Peyer's patch (tissue), 4 donors: ENCODE measurements around the gene ATP1A1. TPM values are rescaled to one million over a fixed set of nuclear protein-coding genes. Genes with fewer than 3 reads are reported as not detected.

ENCODE experiments used
- DNase-seq, 3 donors: peaks; one replicate each; pipeline ENCODE4 v3.0.0-alpha.2; 2017 to 2019
- H3K27ac ChIP-seq, 4 donors: fragments of 200-600 bp; sonication (generic); one replicate each; pipeline ENCODE4 v1.5.1; 2016 to 2019
- H3K27me3 ChIP-seq, 2 donors: fragments of 200-600 bp; sonication (generic); one replicate each; pipeline ENCODE4 v1.5.1; 2019
- H3K36me3 ChIP-seq, 3 donors: fragments of 200-600 bp; sonication (generic); one replicate each; pipeline ENCODE4 v1.5.1; 2016 to 2019
- H3K4me1 ChIP-seq, 4 donors: fragments of 200-600 bp; sonication (generic); one replicate each; pipeline ENCODE4 v1.5.1; 2016 to 2019
- H3K4me3 ChIP-seq, 4 donors: fragments of 200-600 bp; sonication (generic); 1 replicate in 3 of 4; 2 replicates in 1 of 4; pipeline ENCODE4 v1.5.1; 2016 to 2019; ENCODE audit warnings: mild to moderate bottlenecking in 1 of 4
- H3K9me3 ChIP-seq, 4 donors: fragments of 200-600 bp; sonication (generic); one replicate each; pipeline ENCODE4 v1.5.1; 2016 to 2019; ENCODE audit warnings: mild to moderate bottlenecking in 1 of 4
- POLR2A ChIP-seq, 2 donors: fragments of 450-650 bp; IDR thresholded peaks; one replicate each; pipeline ENCODE4 v1.5.1; 2017; ENCODE audit warnings: antibody characterized with exemption in 2 of 2, mild to moderate bottlenecking in 2 of 2, moderate library complexity in 2 of 2
- total RNA-seq, 4 donors: library from RNA; depleted of rRNA; stranded (reverse); fragments of >200 nt; gene quantifications; one replicate each; pipeline ENCODE4 v1.1.0, GENCODE V29; 2016
- TF ChIP-seq, protein P1 (sequence below), 6 experiments: fragments of 450-650 bp in 4 of 6; fragments of 200-600 bp in 2 of 6; sonication (generic) in 1 of 6; IDR thresholded peaks; one replicate each; pipeline ENCODE4 v1.5.1; 2017 to 2019; ENCODE audit warnings: antibody characterized with exemption in 6 of 6, mild to moderate bottlenecking in 3 of 6, moderate library complexity in 1 of 6

The ATP1A1 gene
- total RNA-seq, 4 donors from 2014 or later = 229 to 4,700 (median 2,986) TPM

DNA sequence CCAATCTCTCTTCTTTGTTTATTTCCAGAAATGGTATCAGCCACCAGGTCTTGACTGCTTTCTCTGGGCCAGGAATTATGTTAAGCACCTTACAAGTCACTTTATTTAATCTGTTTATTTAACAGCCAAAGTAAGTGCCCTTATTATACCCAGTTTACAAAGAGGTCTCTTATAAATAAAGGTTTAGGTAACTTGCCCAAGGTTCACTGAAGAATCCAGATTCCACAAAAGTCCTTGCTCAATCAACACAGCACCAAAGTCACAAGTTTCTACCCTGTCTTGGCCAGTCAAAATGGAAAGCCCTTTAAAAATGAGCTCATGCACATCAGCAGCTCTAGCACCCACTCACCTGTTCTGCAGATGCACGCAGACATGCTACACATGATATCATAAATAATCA lies 28.0 kb upstream of the ATP1A1 start:
- H3K27me3 ChIP-seq = no peaks in the 10 kb centered on the region
- H3K4me3 ChIP-seq = no peak overlapping the region

DNA sequence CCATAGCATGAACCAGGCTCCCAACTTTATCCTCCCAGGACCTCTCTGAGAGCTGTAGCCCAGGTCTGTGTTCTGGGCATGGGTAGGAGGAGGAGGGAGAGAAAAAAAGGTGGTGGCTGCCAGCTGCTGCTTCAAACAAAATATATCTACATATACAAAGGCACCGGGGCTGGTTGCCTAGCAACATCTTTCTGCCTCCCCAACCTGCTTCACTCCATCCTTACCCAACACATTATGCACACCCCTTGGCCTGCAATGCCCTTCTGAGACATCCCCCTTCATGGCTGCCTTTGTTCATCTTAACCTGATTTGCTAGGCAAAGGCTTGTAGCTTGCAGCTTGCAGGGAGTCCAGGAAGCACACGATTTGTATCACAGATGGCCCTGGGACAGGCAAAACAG lies 27.2 kb upstream of the ATP1A1 start:
- no peaks in the 10 kb centered on the region for H3K27me3 ChIP-seq
- no peaks in the 10 kb centered on the region for H3K9me3 ChIP-seq
- TF ChIP-seq, protein P1, sequence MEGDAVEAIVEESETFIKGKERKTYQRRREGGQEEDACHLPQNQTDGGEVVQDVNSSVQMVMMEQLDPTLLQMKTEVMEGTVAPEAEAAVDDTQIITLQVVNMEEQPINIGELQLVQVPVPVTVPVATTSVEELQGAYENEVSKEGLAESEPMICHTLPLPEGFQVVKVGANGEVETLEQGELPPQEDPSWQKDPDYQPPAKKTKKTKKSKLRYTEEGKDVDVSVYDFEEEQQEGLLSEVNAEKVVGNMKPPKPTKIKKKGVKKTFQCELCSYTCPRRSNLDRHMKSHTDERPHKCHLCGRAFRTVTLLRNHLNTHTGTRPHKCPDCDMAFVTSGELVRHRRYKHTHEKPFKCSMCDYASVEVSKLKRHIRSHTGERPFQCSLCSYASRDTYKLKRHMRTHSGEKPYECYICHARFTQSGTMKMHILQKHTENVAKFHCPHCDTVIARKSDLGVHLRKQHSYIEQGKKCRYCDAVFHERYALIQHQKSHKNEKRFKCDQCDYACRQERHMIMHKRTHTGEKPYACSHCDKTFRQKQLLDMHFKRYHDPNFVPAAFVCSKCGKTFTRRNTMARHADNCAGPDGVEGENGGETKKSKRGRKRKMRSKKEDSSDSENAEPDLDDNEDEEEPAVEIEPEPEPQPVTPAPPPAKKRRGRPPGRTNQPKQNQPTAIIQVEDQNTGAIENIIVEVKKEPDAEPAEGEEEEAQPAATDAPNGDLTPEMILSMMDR (IDR thresholded peaks at IDR 0.05) = no peak
- TF ChIP-seq POLR2A (IDR thresholded peaks at IDR 0.05) = no peak
- H3K36me3 ChIP-seq = no peaks in the 10 kb centered on the region
- H3K4me3 ChIP-seq = no peak overlapping the region
- H3K4me1 ChIP-seq = no peaks in the 10 kb centered on the region
- DNase-seq = no peak
- no peak overlapping the region for H3K27ac ChIP-seq

More for the DNA sequence above, 28.0 kb upstream of the ATP1A1 start:
- no peaks in the 10 kb centered on the region for H3K4me1 ChIP-seq
- H3K36me3 ChIP-seq = no peaks in the 10 kb centered on the region
- H3K27ac ChIP-seq = no peak overlapping the region
- DNase-seq = no peak
- no peak for TF ChIP-seq POLR2A (IDR thresholded peaks at IDR 0.05)
- TF ChIP-seq, protein P1 (IDR thresholded peaks at IDR 0.05) = no peak
- no peaks in the 10 kb centered on the region for H3K9me3 ChIP-seq

DNA sequence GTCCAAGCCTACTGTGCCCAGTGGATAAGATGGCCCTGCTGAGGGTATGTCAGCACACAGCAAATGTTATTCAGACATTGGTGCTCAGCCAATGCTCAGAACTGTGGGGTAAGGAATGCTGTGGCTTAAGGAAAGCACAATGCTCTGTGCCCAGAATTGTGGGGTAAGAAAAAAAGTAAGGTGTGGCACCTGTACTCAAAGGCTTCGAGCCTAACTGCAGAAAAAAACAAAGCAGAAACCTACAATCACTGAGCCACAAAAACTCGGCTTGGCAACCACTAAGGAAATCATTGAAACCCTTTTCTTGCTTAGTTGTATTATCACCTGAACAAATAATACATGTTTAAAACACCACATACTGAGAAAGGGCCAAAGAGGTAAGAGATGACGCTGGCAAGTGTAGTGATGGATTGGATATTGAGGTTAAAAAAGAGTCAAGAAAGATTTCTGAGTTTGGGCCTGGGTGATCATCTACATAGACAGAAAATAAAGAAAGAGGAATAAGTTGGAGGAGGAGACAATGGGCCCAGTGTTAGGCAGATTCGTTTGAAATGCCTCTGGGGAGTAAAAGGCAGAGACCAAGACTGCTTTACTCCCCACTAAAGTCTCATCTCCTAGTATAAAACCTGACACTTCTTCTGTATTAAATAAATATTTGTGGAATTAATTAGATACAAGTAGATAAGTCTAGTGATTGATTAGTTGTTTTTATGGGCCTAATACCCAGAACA lies 25.9 kb upstream of the ATP1A1 start:
- TF ChIP-seq, protein P1 (IDR thresholded peaks at IDR 0.05) = no peak
- TF ChIP-seq POLR2A (IDR thresholded peaks at IDR 0.05) = no peak
- Histone ChIP-seq H3K4me3 (no peak overlapping the region), H3K36me3 (no peaks in the 10 kb centered on the region), H3K27ac (no peak overlapping the region), H3K9me3 (no peaks in the 10 kb centered on the region), H3K4me1 (no peaks in the 10 kb centered on the region), H3K27me3 (no peaks in the 10 kb centered on the region)
- DNase-seq = no peak

DNA sequence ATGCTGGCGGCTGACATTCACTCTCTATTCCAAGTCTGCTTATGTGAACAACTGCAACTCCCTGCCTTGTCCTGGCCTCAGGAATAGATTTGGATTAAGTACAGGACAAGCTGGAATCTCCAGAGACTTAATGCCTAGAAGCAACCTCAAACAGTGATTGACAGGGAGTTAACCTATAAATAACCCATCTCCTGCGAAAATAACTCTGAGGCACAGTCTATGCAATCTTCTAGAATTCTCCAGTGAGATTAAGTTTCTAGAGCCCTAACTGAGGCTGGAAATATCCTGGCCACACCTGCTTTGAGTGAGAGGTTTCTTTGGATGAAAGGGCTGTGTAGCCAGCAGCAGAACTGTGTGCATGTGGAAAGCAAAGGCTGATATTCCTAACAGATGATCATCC lies 25.3 kb upstream of the ATP1A1 start:
- no peak for TF ChIP-seq POLR2A (IDR thresholded peaks at IDR 0.05)
- TF ChIP-seq, protein P1 (IDR thresholded peaks at IDR 0.05) = no peak
- Histone ChIP-seq H3K4me1 (no peaks in the 10 kb centered on the region), H3K36me3 (no peaks in the 10 kb centered on the region), H3K4me3 (no peak overlapping the region), H3K9me3 (no peaks in the 10 kb centered on the region), H3K27me3 (no peaks in the 10 kb centered on the region), H3K27ac (no peak overlapping the region)
- DNase-seq = no peak

DNA sequence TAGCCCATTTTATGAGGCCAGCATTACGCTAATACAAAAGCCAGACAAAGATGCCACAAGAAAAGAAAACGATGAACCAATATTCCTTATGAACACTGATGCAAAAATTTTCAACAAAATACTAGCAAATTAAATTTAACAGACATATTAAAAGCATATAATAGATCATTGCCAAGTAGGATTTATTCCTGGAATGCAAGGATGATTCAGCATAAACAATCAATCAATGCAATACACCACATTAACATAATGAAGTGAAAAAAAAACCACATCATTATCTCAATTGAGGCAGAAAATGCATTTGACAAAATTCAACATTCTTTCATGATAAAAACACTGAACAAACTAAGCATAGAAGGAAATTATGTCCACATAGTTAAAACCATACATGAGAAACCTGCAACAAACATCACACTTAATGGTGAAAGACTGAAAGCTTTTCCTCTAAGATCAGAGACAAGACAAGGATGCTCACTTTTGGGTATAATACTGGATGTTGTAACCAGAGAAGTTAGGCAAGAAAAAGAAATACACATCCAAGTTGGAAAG lies 22.9 kb upstream of the ATP1A1 start:
- H3K9me3 ChIP-seq = no peaks in the 10 kb centered on the region
- no peak overlapping the region for H3K4me3 ChIP-seq
- no peak overlapping the region for H3K27ac ChIP-seq
- no peaks in the 10 kb centered on the region for H3K4me1 ChIP-seq
- DNase-seq = no peak
- no peaks in the 10 kb centered on the region for H3K36me3 ChIP-seq
- TF ChIP-seq POLR2A (IDR thresholded peaks at IDR 0.05) = no peak
- TF ChIP-seq, protein P1 (IDR thresholded peaks at IDR 0.05) = no peak
- H3K27me3 ChIP-seq = no peaks in the 10 kb centered on the region
